ENCODE measurements around the gene CLEC4E.

CLEC4E gene

GRCh38 chr12:8564656-8565055, 24.0 kb upstream of the CLEC4E start:
- TF ChIP-seq CTCF (conservative IDR thresholded peaks at IDR 0.05; ENCODE audit: low read depth, low read length): no peak
- DNase-seq (ENCODE audit: low read depth): no peak
- no peak overlapping the region for H3K4me3 ChIP-seq (ENCODE audit: low read length)

- no peak overlapping the region for H3K4me3 ChIP-seq (ENCODE audit: low read length)
- no peak for TF ChIP-seq CTCF (conservative IDR thresholded peaks at IDR 0.05; ENCODE audit: low read depth, low read length)
- DNase-seq (ENCODE audit: low read depth): no peak
Measured at GRCh38 chr12:8563356-8563755, 22.7 kb upstream of the CLEC4E start.

GRCh38 chr12:8562310-8562709, 21.6 kb upstream of the CLEC4E start:
- H3K4me3 ChIP-seq (ENCODE audit: low read length): no peak overlapping the region
- DNase-seq (ENCODE audit: low read depth): no peak
- TF ChIP-seq CTCF (conservative IDR thresholded peaks at IDR 0.05; ENCODE audit: low read depth, low read length): no peak

- TF ChIP-seq CTCF (conservative IDR thresholded peaks at IDR 0.05; ENCODE audit: low read depth, low read length): no peak
- no peak overlapping the region for H3K4me3 ChIP-seq (ENCODE audit: low read length)
- no peak for DNase-seq (ENCODE audit: low read depth)
Measured at GRCh38 chr12:8561011-8561410, 20.3 kb upstream of the CLEC4E start.

- DNase-seq (ENCODE audit: low read depth): no peak
- no peak overlapping the region for H3K4me3 ChIP-seq (ENCODE audit: low read length)
- no peak for TF ChIP-seq CTCF (conservative IDR thresholded peaks at IDR 0.05; ENCODE audit: low read depth, low read length)
Measured at GRCh38 chr12:8559676-8560075, 19.0 kb upstream of the CLEC4E start.

- no peak overlapping the region for H3K4me3 ChIP-seq (ENCODE audit: low read length)
- TF ChIP-seq CTCF (conservative IDR thresholded peaks at IDR 0.05; ENCODE audit: low read depth, low read length): no peak
- DNase-seq (ENCODE audit: low read depth): no peak
Measured at GRCh38 chr12:8556531-8557097, 15.9 kb upstream of the CLEC4E start.

- peak; percentile 10 for DNase-seq (ENCODE audit: low read depth)
- H3K4me3 ChIP-seq (ENCODE audit: low read length): no peak overlapping the region
- TF ChIP-seq CTCF (conservative IDR thresholded peaks at IDR 0.05; ENCODE audit: low read depth, low read length): no peak
Measured at GRCh38 chr12:8554451-8555195, 13.9 kb upstream of the CLEC4E start.

Measured in retinal pigment epithelial cell (primary cell).